Measurements from ENCODE around the gene IL4R. TPM values are rescaled to one million over a fixed set of nuclear protein-coding genes. Genes with fewer than 3 reads are reported as not detected.

The IL4R gene
- total RNA-seq, 1 donor from 2014 or later, result 6.8 TPM

- Mint-ChIP-seq H3K4me1 (no peaks in the 10 kb centered on the region), H3K9me3 (peaks cover 9% of the 10 kb centered on the region), H3K36me3 (no peaks in the 10 kb centered on the region), H3K27me3 (ENCODE audit: low read depth) (peaks cover 38% of the 10 kb centered on the region), H3K27ac (no peak overlapping the region), H3K4me3 (no peak overlapping the region)
- TF ChIP-seq CTCF (IDR thresholded peaks at IDR 0.05; ENCODE audit: unreplicated experiment), result no peak
- DNase-seq (ENCODE audit: low spot score in 2 of 2, unreplicated experiment in 2 of 2), result no peak
These were observed 3.0 kb upstream of the IL4R start for GRCh38 chr16:27310576-27311447.

GRCh38 chr16:27311448-27311830 lies 2.3 kb upstream of the IL4R start:
- Mint-ChIP-seq H3K4me1 (no peaks in the 10 kb centered on the region), H3K9me3 (peaks cover 6% of the 10 kb centered on the region), H3K4me3 (no peak overlapping the region), H3K27me3 (ENCODE audit: low read depth) (peaks cover 39% of the 10 kb centered on the region), H3K27ac (no peak overlapping the region), H3K36me3 (no peaks in the 10 kb centered on the region)
- no peak for TF ChIP-seq CTCF (IDR thresholded peaks at IDR 0.05; ENCODE audit: unreplicated experiment)
- no peak for DNase-seq (ENCODE audit: low spot score in 2 of 2, unreplicated experiment in 2 of 2)

- H3K9me3 Mint-ChIP-seq, result peaks cover 3% of the 10 kb centered on the region
- no peak overlapping the region for H3K27ac Mint-ChIP-seq
- H3K27me3 Mint-ChIP-seq (ENCODE audit: low read depth), result peaks cover 38% of the 10 kb centered on the region
- peak overlapping the region; percentile 30 for H3K4me3 Mint-ChIP-seq
- H3K4me1 Mint-ChIP-seq, result no peaks in the 10 kb centered on the region
- no peak for DNase-seq (ENCODE audit: low spot score in 2 of 2, unreplicated experiment in 2 of 2)
- no peaks in the 10 kb centered on the region for H3K36me3 Mint-ChIP-seq
- TF ChIP-seq CTCF (IDR thresholded peaks at IDR 0.05; ENCODE audit: unreplicated experiment), result no peak
These were observed 1.9 kb upstream of the IL4R start for GRCh38 chr16:27311897-27312303.

GRCh38 chr16:27312580-27313421 lies 973 bp upstream of the IL4R start:
- Mint-ChIP-seq H3K36me3 (no peaks in the 10 kb centered on the region), H3K9me3 (peaks cover 3% of the 10 kb centered on the region), H3K4me1 (no peaks in the 10 kb centered on the region), H3K27me3 (ENCODE audit: low read depth) (peaks cover 38% of the 10 kb centered on the region), H3K27ac (no peak overlapping the region), H3K4me3 (peak overlapping the region; percentile 84)
- no peak for DNase-seq (ENCODE audit: low spot score in 2 of 2, unreplicated experiment in 2 of 2)
- no peak for TF ChIP-seq CTCF (IDR thresholded peaks at IDR 0.05; ENCODE audit: unreplicated experiment)

GRCh38 chr16:27314161-27314723 lies 468 bp downstream of the IL4R start:
- Mint-ChIP-seq H3K4me1 (peaks cover 2% of the 10 kb centered on the region), H3K9me3 (no peaks in the 10 kb centered on the region), H3K27me3 (ENCODE audit: low read depth) (peaks cover 38% of the 10 kb centered on the region), H3K36me3 (no peaks in the 10 kb centered on the region), H3K4me3 (peak overlapping the region; percentile 76), H3K27ac (peak overlapping the region; percentile 16)
- DNase-seq (ENCODE audit: low spot score in 2 of 2, unreplicated experiment in 2 of 2), result peak in 1 of 2 experiments; percentile 43
- TF ChIP-seq CTCF (IDR thresholded peaks at IDR 0.05; ENCODE audit: unreplicated experiment), result no peak
